ENCODE data around the gene KCNA2.

Gene KCNA2

DNA sequence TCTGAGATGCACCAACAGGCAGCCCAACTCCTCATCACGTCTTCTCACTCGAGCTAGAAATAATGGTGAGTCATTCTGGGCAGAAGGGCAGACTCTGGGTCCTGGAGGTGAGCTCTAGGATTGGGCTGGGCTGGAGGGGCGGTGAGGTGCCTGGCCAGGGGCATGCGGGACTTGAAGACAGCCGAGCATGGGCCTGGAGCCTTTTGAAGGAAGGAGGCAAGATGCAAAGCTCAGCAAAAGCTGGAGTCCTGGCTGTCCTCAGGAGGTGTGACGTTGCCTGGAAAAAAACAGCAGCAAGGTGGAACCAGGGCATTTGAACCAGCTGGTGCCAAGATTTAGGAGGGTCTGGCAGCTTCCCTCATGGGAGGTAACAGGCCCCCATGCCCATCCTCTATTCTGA is 712 bp downstream of the KCNA2 start:
- no peak for DNase-seq (ENCODE audit: insufficient read length, low spot score)
- FAIRE-seq: no peak

DNA sequence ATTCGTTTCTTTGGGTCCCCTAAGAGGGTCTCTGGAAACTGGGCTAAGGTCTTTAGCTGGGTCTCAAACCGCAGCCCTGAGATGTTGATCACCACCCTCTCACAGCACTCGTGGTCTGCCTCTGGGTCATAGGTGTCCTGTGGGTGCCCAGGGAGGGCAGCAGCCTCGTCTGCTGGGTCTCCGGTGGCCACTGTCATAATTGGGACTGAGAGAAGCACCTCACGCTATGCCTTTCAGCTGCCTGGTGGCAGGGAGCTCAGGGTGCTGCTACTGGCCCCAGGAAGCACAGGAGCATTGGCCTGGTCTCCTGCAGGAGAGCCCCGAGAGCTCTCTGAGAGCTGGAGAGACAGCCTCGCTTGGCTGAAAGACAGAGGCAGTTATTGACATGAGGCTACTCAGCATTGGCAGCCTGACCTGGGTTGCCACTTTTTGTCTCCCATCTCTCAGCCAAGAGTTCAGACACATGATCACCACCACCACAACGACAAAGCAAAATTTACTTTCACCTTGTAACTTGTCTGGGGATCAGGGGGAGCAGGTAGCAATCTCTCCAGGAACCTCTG is 1.5 kb downstream of the KCNA2 start:
- FAIRE-seq (no peak), DNase-seq (ENCODE audit: insufficient read length, low spot score) (no peak)

DNA sequence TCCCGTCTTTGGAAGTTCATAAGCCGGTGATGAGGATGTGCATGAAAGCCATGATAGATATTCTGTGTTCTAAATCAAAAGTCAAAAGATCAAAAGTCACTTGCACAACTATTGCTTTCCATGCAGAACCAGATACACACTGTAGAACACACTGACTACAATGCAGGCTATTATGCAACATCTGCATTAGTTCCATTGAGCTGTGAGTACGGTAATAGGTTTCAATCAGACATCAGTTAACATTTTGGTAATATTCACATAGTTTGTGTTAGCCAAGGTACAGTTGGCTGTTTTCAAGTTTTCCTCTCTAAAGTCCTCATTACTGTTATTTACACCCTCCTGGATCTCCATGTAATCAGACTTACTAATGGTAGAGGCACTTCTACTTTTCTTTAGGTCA is 3.1 kb downstream of the KCNA2 start:
- DNase-seq (ENCODE audit: insufficient read length, low spot score): no peak
- FAIRE-seq: no peak

DNA sequence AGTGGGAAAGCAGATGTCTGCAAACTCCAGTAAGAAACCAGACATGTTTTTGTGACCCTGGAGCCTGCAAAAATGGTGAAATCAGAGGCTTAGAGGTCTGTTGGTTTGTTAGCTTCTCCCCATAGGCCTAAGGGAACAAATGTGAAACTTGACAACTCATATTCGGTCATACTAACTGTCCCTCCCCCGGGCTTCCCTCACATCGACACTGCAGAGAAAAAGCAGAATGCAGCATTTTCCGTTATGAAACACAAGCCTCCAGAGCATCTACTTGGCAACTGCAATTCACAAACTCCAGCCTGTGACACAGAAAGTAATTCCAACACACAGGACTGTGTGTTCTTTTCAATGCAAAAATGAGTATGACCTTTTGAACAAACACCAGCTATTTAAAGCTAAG is 3.7 kb downstream of the KCNA2 start:
- no peak for DNase-seq (ENCODE audit: insufficient read length, low spot score)
- FAIRE-seq: no peak

DNA sequence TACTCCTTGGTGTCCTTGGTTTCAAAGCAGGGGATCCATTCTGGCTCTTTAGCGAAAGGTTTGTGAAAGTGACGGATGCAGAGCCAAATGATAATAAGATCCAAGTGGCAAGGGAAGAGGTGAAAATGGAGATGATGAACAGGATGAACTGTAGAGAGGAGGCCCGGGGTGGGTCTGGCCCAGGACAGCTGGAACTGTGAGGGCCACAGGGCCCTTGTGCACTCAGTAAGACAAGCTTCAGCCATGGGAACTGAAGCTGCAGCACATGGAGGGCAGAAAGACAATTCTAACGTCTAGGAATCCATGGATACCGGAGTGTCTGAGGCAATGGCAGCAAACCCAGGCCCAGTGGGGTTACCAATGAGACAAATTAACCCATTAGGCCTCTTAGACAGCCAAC is 4.8 kb downstream of the KCNA2 start:
- DNase-seq (ENCODE audit: insufficient read length, low spot score): no peak
- FAIRE-seq: no peak

DNA sequence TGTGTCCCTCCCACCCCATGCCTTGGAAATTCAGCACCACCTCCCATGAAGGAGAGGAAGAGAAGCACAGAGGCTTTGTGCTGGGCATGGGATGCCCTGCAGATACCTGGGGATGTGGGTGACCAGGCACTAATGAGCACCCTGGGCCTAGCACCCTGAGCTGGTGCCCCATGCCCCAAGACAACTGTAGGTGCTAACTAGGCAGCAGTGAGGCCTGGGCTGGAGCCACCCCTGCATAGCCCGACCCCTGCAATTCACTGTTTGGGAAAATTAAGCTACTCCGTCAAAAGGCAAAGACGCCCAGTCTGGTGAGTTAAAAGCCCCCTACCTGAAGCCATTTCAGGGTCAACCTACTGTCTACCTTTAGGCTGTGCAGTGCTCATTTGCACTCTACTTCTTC is 5.4 kb downstream of the KCNA2 start:
- DNase-seq (ENCODE audit: insufficient read length, low spot score) (no peak), FAIRE-seq (no peak)

DNA sequence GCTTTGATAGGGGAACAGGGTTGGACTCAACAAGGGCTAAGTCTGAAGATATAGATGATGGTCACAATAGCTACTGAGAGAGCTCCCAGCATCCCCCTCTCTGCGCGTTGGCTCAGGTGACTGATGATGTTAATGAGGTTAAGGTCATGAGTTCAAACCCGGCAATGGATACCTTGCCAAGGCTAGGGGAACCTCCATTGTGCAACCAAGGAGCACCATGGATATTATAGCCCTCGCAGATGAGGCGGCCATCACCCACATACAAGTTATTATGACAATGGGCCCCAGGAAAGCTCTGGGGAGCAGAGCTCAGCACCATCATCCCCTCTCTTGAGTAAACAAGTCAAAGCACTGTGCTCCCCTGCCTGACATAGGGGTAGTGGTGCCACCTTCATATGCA is 8.2 kb downstream of the KCNA2 start:
- DNase-seq (ENCODE audit: insufficient read length, low spot score): no peak
- no peak for FAIRE-seq

DNA sequence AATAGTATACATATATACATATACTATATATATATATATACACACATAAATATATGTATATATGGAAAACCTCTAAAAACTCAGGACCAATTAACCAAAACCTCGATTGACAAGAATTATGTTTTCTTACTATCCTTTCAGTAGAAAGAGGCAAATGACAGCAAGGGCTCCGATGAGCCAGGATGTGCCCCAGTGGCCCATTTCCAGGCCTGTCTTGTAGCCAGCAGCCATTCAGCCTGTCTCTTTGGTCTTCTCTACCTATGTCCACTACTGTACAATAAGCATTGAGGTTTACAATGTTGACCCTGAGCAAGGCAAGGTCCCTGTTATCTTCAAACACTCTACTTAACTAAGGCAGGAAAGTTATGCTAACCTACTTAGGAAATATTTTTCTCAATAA is 9.8 kb downstream of the KCNA2 start:
- DNase-seq (ENCODE audit: insufficient read length, low spot score) (no peak), FAIRE-seq (no peak)

DNA sequence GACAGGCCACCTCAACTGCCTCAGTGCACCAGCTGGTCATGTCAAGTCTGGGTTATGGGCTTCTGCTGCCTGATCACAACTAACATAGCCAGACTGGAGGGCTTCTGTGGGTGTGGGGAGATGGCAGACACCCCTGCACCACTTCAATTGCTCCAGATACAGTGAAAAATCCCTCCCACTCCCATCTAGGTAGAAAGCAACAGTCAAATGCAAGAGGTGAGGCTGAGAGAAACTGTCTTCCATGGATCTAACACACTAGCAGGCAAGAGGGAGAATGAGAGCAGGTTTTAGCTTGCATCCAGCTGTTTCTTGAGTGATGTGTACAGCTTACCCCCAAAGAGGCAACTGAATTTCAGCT is 10.8 kb downstream of the KCNA2 start:
- DNase-seq (ENCODE audit: insufficient read length, low spot score): no peak
- no peak for FAIRE-seq

DNA sequence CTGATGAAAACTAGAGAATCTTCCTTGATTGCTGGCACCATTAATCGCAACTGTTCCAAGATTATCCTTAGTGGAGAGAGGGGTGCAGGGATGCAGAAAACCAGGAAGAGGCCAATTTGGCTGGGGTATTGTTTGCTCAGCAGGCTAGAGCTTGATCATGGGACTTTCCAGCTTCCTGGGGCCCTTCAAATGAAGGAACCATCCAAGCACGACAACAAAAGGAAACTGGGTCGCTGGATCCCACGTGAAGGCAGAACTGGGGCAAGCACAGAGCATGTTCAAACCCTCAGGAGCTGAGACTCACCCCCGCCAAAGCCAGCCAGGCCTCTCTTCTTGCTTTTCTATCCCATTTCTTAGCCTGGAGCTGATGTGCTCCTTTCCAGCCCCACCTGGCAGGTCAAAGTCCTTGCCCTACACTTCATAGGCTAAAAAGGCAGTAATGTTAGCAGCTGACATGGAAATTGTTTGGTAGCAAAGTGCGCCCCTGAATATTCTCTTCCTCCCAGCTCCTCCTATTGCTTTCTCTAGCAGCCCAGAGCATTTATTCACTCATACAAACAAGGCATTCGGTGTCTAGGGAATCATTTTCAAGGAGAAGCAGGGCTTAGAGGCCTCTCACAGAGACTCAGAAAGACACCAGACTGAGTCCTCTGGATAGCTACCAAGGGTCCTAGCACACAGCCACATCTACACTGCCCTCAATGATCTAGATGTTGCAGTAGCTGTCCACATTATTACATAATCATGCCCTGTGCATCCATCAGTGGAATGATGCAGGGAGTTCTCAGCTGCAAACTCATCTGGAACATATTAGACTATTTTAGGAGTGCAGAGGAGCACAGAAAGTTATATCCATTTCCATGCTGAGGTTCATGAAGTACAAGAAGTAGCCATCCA is 11.5 kb downstream of the KCNA2 start:
- FAIRE-seq: no peak
- DNase-seq (ENCODE audit: insufficient read length, low spot score): no peak

DNA sequence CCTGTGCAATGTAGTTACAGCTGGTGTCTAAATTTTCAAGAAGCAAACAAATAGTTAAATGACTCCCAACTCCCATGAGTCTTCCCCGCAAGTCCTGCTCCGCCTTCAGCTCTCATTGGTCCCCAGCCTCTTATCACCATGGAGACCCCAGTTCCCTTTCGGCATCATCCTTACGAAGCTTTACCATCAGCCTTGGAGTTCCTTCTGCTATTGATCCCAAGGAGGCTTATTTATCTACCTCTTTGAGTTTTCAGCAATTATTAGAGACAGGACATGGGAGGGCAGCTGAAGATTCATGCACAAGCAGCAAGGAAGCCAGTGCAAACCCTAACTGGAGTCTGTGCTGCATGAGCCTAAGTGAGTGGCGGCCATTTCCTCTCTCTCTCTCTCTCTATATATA is 12.3 kb downstream of the KCNA2 start:
- FAIRE-seq (no peak), DNase-seq (ENCODE audit: insufficient read length, low spot score) (no peak)

DNA sequence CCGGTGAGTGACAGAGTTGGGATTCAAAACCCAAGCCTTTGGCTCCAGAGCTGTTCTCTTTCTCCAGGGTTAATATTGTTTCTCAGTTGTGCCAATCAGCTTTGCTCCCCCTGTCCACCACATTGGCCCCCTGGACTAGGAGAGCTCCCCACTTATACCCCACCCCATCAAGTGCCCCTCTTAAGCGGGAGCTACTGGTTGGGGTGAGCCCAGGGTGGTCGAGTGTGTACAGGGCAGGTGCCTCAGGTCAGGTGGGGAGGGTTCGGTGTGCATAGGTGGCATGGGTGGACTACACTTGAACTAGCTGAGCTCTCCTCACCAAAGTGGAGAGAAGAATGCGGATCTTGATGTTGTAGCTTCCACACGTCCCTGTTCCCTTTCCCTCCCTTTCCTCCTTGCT is 14.2 kb downstream of the KCNA2 start:
- FAIRE-seq: no peak
- DNase-seq (ENCODE audit: insufficient read length, low spot score): no peak

DNA sequence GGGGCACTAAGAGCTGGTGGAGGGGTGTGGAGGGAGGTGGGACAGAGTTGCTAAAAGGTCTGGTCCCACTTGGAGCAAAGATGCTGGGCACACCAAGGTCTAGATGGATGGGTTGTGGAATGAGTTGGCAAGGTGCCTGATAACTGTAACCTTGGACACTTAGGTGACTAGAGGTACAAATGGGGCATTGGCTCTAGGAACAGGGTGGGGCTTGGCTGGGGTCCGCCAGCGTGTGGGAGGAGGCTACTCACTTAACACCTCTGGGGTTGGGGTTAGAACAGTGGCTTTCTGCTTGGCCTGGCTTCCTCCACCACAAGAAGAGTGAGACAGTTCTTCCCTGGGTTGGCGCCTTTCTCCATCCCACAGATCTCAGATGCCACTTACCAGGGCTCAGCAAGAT is 17.2 kb downstream of the KCNA2 start:
- FAIRE-seq (no peak), DNase-seq (ENCODE audit: insufficient read length, low spot score) (no peak)

DNA sequence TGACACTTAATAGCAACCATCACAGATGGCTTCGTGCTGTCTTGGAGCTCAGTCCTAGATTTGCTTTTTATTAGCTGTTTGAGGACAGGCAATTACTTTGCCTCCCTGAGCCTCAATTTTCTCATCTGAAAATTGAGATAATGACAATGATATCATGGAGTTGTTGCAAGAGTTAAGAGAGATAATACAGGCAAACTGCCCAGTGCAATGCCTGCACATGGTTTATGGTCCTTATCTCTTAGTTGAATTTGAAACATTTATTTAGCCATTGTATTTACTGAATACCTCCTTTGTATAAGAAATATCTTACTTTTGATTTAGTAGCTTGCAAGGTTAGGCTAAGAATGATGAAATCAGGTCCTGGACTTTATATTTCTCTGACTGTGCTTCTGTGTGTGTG is 17.7 kb downstream of the KCNA2 start:
- DNase-seq (ENCODE audit: insufficient read length, low spot score): no peak

DNA sequence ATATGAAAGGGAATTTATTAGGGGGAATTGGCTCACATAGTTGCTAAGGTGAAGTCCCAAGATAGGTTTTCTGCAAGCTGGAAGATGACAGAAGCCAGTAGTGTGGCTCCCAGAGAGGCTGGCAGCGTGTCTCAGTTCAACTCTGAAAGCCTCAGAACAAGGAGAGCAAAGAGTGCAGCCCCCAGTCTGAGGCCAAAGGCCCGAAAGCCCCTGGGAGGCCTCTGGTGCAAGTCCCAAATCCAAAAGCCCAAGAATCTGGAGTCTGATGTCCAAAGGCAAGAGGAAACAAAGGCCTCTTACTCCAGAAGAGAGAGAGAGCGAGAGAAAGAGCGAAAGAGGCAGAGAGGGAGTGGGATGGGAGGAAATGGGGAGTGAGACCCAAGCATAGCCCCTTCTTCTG is 18.3 kb downstream of the KCNA2 start:
- no peak for FAIRE-seq
- DNase-seq (ENCODE audit: insufficient read length, low spot score): no peak

More for the DNA sequence above, 17.7 kb downstream of the KCNA2 start:
- no peak for FAIRE-seq

DNA sequence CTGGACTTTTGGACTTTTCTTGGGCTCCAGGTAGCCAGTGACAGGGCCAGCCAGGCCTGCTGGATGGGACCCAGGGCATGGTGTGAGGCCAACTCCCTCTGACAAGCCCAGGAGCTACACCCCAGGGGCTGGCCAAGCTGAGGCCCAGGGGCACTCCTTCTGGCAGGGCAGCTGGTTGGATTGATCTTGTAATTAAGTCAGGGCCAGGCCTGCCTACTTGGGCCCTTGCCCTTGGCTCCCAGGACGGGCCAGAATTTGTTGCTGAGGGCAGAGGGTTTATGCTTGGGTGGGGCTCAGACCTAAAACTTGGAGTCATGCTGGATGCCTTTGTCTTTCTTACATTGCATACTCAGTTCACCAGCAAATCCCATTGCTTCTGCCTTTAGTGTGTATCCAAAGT is 20.7 kb downstream of the KCNA2 start:
- no peak for DNase-seq (ENCODE audit: insufficient read length, low spot score)

DNA sequence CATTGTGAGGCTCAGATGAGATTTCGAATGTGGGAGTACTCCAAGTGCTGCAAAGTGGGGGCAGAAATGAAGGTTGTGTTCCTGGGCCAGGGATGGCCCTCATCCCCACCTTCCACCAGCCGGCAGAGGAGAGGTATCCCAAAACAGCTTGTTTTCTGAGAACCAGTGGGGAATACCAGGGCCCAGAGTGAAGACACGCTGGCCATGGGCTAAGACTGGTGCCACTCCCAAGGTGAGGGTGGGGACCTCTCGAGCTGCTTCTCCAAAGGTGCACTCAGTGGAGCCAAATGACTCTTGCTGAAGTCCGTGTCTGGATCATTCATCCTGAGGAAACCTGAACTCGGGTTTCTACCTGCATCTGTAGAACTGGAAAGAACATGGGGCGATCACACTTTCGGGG is 22.1 kb downstream of the KCNA2 start:
- FAIRE-seq (no peak), DNase-seq (ENCODE audit: insufficient read length, low spot score) (no peak)

More for the DNA sequence above, 20.7 kb downstream of the KCNA2 start:
- no peak for FAIRE-seq

DNA sequence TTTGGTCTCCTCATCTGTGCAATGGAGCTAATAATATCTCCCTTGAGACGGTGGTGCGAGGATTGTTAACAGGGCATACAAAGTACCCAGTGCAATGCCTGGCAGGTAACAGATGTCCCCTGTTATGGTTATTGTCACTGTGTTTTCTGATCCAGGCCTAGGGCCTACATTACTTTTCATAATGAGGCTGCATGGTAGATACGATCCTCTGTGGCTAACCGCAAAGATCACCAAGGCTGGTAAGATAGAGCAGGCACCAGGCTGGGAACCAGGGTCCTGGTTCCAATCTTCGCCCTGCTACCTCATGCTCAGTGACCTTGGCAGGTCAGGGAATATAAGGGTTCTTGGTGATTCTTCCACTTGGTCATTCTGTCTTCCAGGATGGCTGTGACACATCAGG is 22.7 kb downstream of the KCNA2 start:
- DNase-seq (ENCODE audit: insufficient read length, low spot score): no peak
- FAIRE-seq: no peak

DNA sequence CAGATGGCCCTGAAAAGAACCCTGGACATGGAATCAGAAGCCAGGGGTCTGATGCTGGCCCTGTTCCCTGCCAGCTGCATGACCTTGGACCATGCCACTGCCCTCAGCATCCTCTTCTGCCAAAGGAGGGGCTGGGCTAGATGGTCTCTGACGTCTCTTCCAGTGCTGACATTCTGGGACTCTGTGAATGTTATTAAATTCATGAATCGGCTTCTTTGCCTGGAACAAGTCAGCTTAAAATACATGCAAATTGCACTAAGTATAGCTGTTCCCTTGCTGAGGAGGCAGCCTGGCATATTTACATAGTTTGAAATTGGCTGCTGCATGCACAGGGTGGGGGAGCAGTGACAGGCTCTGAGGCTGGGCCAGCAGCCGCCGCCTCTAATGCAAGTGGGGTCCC is 23.8 kb downstream of the KCNA2 start:
- no peak for DNase-seq (ENCODE audit: insufficient read length, low spot score)

DNA sequence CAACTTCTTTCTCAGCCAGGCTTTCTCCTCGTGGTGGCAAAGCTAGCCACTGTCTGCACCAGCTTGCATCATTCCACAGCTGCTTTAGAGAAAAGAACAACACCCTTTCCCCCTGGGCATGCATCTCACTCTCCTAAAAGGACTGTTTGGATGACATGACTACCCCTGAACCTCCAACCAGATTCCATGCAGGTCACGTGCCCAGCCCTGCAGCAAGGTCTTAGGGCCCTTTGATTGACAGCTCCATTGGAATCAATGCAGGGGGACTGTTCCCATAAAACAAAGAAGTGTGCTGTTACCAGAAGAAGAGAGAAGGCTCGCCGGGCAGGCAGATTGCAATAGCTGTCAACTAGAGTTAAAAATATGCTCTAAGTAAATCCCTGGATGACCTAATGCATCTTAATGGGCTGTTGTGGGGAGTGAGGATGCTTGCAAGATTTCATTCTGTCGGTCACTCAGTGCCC is 24.4 kb downstream of the KCNA2 start:
- FAIRE-seq (no peak), DNase-seq (ENCODE audit: insufficient read length, low spot score) (no peak)

More for the DNA sequence above, 23.8 kb downstream of the KCNA2 start:
- FAIRE-seq: no peak

DNA sequence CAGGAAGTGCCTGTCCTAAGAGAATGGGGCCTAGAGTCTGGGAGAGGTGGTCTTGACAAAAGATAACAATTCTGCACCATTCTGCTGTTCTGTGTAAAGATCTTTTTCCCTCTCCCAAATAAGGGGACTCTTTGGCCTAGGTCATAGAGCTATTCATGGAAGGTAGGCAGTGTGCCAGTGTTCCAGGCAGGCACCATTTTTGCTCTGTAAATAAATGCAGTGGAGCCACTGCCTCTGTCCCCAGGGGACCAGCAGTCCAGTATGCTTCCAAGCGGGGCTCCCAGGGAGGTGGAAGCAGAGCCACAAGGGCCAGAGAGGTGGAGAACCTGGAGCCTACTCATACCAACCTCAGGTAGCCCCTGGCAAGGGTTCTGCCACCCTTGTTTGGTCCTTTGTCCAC is 25.9 kb downstream of the KCNA2 start:
- FAIRE-seq (no peak), DNase-seq (ENCODE audit: insufficient read length, low spot score) (no peak)

DNA sequence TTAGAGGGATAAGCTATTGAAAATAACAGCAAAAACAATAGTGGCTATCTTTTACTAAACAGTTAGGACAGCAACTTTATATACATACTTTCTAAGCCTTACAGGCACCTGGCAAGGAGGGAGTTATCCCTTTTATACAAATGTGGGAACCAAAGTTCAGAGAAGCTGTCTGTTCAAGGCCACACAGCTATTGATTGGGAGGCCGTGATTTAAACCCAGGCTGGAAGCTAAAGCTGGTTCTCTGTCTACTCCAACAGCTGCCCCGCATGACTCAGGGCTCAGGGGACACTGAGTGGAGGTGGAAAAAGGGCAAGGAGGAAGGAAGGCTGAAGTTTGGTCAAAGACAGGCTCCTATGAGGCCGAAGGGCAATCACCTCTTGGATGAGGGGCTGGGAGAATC is 26.7 kb downstream of the KCNA2 start:
- DNase-seq (ENCODE audit: insufficient read length, low spot score) (no peak), FAIRE-seq (no peak)

All from HTR-8/SVneo (cell line).